ENCODE measurements around the gene GMEB2. TPM values are rescaled to one million over a fixed set of nuclear protein-coding genes. Genes with fewer than 3 reads are reported as not detected.
A peak's percentile ranks its signal among the peaks of the same experiment; 100 is the strongest.

GMEB2 gene
- total RNA-seq, 1 experiment from 2014 or later, result 19.6 TPM

GRCh38 chr20:63574156-63574828 lies 52.6 kb downstream of the GMEB2 start, which contains the start of gene HELZ2:
Gene HELZ2, minus strand, starts transcription at chr20:63574239. Its CDS starts 1,854 bp downstream, at chr20:63572385.
- BruUV-seq (replicated peaks), result no TSS peak
- Mint-ChIP-seq H3K9me3 (ENCODE audit: unreplicated experiment) (no peaks in the 10 kb centered on the region), H3K36me3 (ENCODE audit: insufficient read depth, unreplicated experiment) (no peaks in the 10 kb centered on the region), H3K27me3 (ENCODE audit: insufficient read depth, unreplicated experiment) (no peaks in the 10 kb centered on the region), H3K4me3 (ENCODE audit: unreplicated experiment) (peak within 1 kb of the TSS; percentile 78), H3K4me1 (ENCODE audit: insufficient read depth, unreplicated experiment) (no peaks in the 10 kb centered on the region), H3K27ac (ENCODE audit: low read depth, unreplicated experiment) (peak within 1 kb of the TSS; percentile 87)
- POLR2A ChIA-PET, result interaction anchor here (0.6 to 2.5 kb wide), 7 partner anchors 9 to 291 kb away, joined by 3 to 12 read pairs (median 4); partner anchors contain the start of genes GMEB2, PTK6 and TPD52L2
- intact Hi-C loops (cut with micrococcal nuclease), result no loop called here
- peak; percentile 65 for DNase-seq (ENCODE audit: unreplicated experiment)
- TF ChIP-seq CTCF (IDR thresholded peaks at IDR 0.05; ENCODE audit: unreplicated experiment), result no peak
- CTCF ChIA-PET, result interaction anchor here (0.6 to 1.3 kb wide), 3 partner anchors 36 to 290 kb away, joined by 4 to 6 read pairs (median 4); partner anchors contain the start of genes PTK6 and TPD52L2

GRCh38 chr20:63573647-63574131 lies 53.2 kb downstream of the GMEB2 start:
- TF ChIP-seq CTCF (IDR thresholded peaks at IDR 0.05; ENCODE audit: unreplicated experiment), result no peak
- DNase-seq (ENCODE audit: unreplicated experiment), result no peak
- no peaks in the 10 kb centered on the region for H3K36me3 Mint-ChIP-seq (ENCODE audit: insufficient read depth, unreplicated experiment)
- TSS peak; percentile 23 for BruUV-seq (replicated peaks)
- ChIA-PET POLR2A (interaction anchor here (0.6 to 2.5 kb wide), 6 partner anchors 9 to 291 kb away, joined by 3 to 12 read pairs (median 4); partner anchors contain the start of genes GMEB2, PTK6 and TPD52L2), CTCF (interaction anchor here (0.6 to 1.3 kb wide), 3 partner anchors 36 to 291 kb away, joined by 4 to 6 read pairs (median 4); partner anchors contain the start of genes PTK6 and TPD52L2)
- no peaks in the 10 kb centered on the region for H3K27me3 Mint-ChIP-seq (ENCODE audit: insufficient read depth, unreplicated experiment)
- peak overlapping the region; percentile 87 for H3K27ac Mint-ChIP-seq (ENCODE audit: low read depth, unreplicated experiment)
- no peaks in the 10 kb centered on the region for H3K9me3 Mint-ChIP-seq (ENCODE audit: unreplicated experiment)
- intact Hi-C loops (cut with micrococcal nuclease), result no loop called here
- peak overlapping the region; percentile 78 for H3K4me3 Mint-ChIP-seq (ENCODE audit: unreplicated experiment)
- H3K4me1 Mint-ChIP-seq (ENCODE audit: insufficient read depth, unreplicated experiment), result no peaks in the 10 kb centered on the region

GRCh38 chr20:63572788-63573646 lies 53.9 kb downstream of the GMEB2 start:
- H3K36me3 Mint-ChIP-seq (ENCODE audit: insufficient read depth, unreplicated experiment), result no peaks in the 10 kb centered on the region
- POLR2A ChIA-PET, result interaction anchor here (0.6 to 2.5 kb wide), 5 partner anchors 10 to 292 kb away, joined by 3 to 12 read pairs (median 4); partner anchors contain the start of genes ARFRP1, GMEB2, PTK6 and TPD52L2
- no peaks in the 10 kb centered on the region for H3K4me1 Mint-ChIP-seq (ENCODE audit: insufficient read depth, unreplicated experiment)
- no peak for TF ChIP-seq CTCF (IDR thresholded peaks at IDR 0.05; ENCODE audit: unreplicated experiment)
- CTCF ChIA-PET, result interaction anchor here (0.6 to 1.3 kb wide), 4 partner anchors 35 to 292 kb away, joined by 4 to 6 read pairs (median 4); partner anchors contain the start of genes PTK6 and TPD52L2
- BruUV-seq (replicated peaks), result no TSS peak
- peak overlapping the region; percentile 87 for H3K27ac Mint-ChIP-seq (ENCODE audit: low read depth, unreplicated experiment)
- DNase-seq (ENCODE audit: unreplicated experiment), result no peak
- no peaks in the 10 kb centered on the region for H3K27me3 Mint-ChIP-seq (ENCODE audit: insufficient read depth, unreplicated experiment)
- no peaks in the 10 kb centered on the region for H3K9me3 Mint-ChIP-seq (ENCODE audit: unreplicated experiment)
- intact Hi-C loops (cut with micrococcal nuclease), result no loop called here
- peak overlapping the region; percentile 78 for H3K4me3 Mint-ChIP-seq (ENCODE audit: unreplicated experiment)
